ENCODE results near the gene ZYX.
"Not testable (repeated sequence)": the region's sequence is repeated elsewhere in the genome, so short reads cannot be mapped to it uniquely, and the experiment has no call there.

ZYX gene

GRCh38 chr7:143384661-143385631 is 3.8 kb downstream of the ZYX start:
- no peak for DNase-seq (ENCODE audit: low spot score)

- no peak for DNase-seq (ENCODE audit: low spot score)
Measured at GRCh38 chr7:143385891-143386781, 5.0 kb downstream of the ZYX start.

GRCh38 chr7:143387156-143387975 is 6.2 kb downstream of the ZYX start:
- DNase-seq (ENCODE audit: low spot score): no peak

GRCh38 chr7:143388051-143388450 is 6.9 kb downstream of the ZYX start:
- DNase-seq (ENCODE audit: low spot score): no peak

GRCh38 chr7:143388491-143389101 is 7.5 kb downstream of the ZYX start:
- no peak for DNase-seq (ENCODE audit: low spot score)

GRCh38 chr7:143389316-143390103 is 8.4 kb downstream of the ZYX start:
- DNase-seq (ENCODE audit: low spot score): no peak

- no peak for DNase-seq (ENCODE audit: low spot score)
Measured at GRCh38 chr7:143390104-143390772, 9.1 kb downstream of the ZYX start.

- DNase-seq (ENCODE audit: low spot score): no peak
Measured at GRCh38 chr7:143390773-143391317, 9.7 kb downstream of the ZYX start.

- DNase-seq (ENCODE audit: low spot score): no peak
Measured at GRCh38 chr7:143391462-143392404, 10.6 kb downstream of the ZYX start.

- DNase-seq (ENCODE audit: low spot score): not testable (repeated sequence)
Measured at GRCh38 chr7:143392427-143392826, 11.3 kb downstream of the ZYX start.

GRCh38 chr7:143392875-143393266 is 11.7 kb downstream of the ZYX start:
- no peak for DNase-seq (ENCODE audit: low spot score)

- no peak for DNase-seq (ENCODE audit: low spot score)
Measured at GRCh38 chr7:143393267-143394041, 12.3 kb downstream of the ZYX start.

GRCh38 chr7:143394068-143394467 is 12.9 kb downstream of the ZYX start:
- DNase-seq (ENCODE audit: low spot score): no peak

GRCh38 chr7:143394777-143395176 is 13.6 kb downstream of the ZYX start:
- no peak for DNase-seq (ENCODE audit: low spot score)

- DNase-seq (ENCODE audit: low spot score): no peak
Measured at GRCh38 chr7:143395187-143396149, 14.3 kb downstream of the ZYX start.

- no peak for DNase-seq (ENCODE audit: low spot score)
Measured at GRCh38 chr7:143396182-143396581, 15.0 kb downstream of the ZYX start.
